NCI-H1105 (cell line): ENCODE results near the gene GP1BB.

Experiments
- DNase-seq: peaks from one replicate; lab custom pipeline; 2025; lab: John Stamatoyannopoulos, UW

Gene GP1BB

GRCh38 chr22:19742160-19743066 lies 19.1 kb downstream of the GP1BB start:
- no peak for DNase-seq

- DNase-seq: no peak
Observed at GRCh38 chr22:19743081-19743480, 19.7 kb downstream of the GP1BB start.

GRCh38 chr22:19743651-19744050 lies 20.3 kb downstream of the GP1BB start:
- DNase-seq: no peak

GRCh38 chr22:19744350-19745006 lies 21.1 kb downstream of the GP1BB start:
- no peak for DNase-seq

GRCh38 chr22:19745155-19746101 lies 22.1 kb downstream of the GP1BB start:
- DNase-seq: no peak

GRCh38 chr22:19746726-19747125 lies 23.4 kb downstream of the GP1BB start:
- DNase-seq: no peak

GRCh38 chr22:19747551-19747950 lies 24.2 kb downstream of the GP1BB start:
- DNase-seq: no peak

GRCh38 chr22:19748139-19748538 lies 24.8 kb downstream of the GP1BB start:
- no peak for DNase-seq

GRCh38 chr22:19748991-19749664 lies 25.8 kb downstream of the GP1BB start:
- no peak for DNase-seq

- DNase-seq: no peak
Observed at GRCh38 chr22:19749876-19750275, 26.5 kb downstream of the GP1BB start.

GRCh38 chr22:19750507-19751490 lies 27.5 kb downstream of the GP1BB start:
- DNase-seq: no peak

GRCh38 chr22:19751497-19752245 lies 28.3 kb downstream of the GP1BB start:
- no peak for DNase-seq

GRCh38 chr22:19753090-19753842 lies 29.9 kb downstream of the GP1BB start:
- no peak for DNase-seq

- no peak for DNase-seq
Observed at GRCh38 chr22:19753996-19754700, 30.8 kb downstream of the GP1BB start.

- no peak for DNase-seq
Observed at GRCh38 chr22:19754701-19755144, 31.4 kb downstream of the GP1BB start.

GRCh38 chr22:19755145-19755710 lies 31.9 kb downstream of the GP1BB start:
- DNase-seq: no peak

GRCh38 chr22:19755722-19756287 lies 32.5 kb downstream of the GP1BB start:
- no peak for DNase-seq
